Middle frontal gyrus (tissue), 1 donor: ENCODE measurements around the gene SLC9A9.

Source experiments
- DNase-seq: peaks from one replicate; pipeline ENCODE4 v3.0.0-alpha.2; 2015; ENCODE audit warnings: low spot score; ENCODE audit errors: extremely low spot score

SLC9A9 gene

DNA sequence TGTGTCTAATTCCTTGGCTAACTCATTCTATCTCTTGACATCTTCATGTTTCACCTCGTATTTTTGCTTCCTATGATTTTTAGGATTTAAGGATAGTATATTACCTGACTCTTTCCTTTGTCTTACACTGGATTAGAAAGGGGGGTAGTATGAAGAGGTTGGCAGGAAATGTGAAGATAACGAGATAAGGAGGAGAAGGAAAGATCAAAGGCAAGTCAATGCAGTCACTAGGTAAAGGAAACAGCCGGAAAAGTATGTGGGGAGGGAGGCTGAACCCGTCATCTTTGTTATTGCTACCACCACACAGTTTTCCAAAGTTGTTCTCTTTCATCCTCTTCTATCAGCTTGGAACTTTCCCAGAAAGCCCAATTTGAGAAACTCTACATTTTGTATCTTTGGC lies 90.6 kb downstream of the SLC9A9 start:
- DNase-seq = no peak

DNA sequence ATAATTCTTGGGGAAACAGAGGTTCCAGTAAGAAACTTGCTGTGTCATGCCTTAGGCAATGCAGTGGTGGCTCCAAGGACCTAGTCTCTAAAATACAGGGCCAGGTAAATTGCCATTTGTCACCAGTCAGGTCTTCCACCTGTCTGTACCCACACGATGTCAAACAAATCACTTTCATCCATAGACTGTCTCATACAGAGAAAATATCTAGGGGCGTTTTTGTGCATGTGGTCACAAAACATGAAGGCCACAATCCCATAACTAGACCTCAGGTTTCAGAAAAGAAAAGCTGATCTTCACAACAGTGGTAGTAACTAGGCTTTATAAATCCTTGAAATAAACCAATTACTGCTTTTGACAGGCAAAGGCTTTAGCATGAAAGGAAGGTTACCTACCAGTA lies 92.3 kb downstream of the SLC9A9 start:
- no peak for DNase-seq

DNA sequence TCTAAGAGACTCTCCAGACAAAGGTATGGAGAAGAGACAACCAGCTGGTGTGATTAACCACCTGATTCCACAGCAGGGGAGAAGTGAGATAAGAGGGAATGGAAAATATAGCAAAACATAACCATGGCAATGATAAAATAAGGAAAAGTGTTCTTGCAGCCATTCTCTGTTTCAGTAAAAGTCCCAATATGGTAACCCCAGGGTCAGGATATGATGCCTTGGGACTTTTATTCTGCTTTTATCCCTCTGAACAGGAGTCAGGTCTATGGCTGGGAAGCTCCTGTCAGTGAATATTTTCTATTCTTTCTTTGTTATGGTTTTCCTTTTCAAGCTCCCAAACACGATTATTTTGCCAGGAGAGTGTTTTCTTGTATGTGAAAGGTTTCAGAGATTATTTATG lies 94.2 kb downstream of the SLC9A9 start:
- no peak for DNase-seq

DNA sequence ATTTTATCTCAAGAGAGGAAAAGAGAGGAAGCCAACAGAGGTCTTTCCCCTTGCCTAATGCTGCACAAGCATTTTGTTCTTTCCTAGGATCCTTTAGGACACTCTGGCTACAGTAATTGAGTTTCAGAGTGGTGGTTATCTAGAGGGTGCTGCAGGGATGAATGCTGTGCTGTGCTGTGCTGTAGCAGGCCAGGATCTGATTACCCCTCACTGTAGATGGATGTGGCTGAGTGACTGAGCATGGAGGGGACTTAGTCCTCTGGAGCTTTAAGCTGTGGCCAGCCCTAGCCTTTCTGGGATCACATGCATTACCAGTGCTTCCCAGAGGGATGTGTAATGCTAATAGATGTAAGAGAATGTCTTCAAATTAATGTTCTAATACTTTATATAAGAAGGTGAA lies 94.8 kb downstream of the SLC9A9 start:
- no peak for DNase-seq

DNA sequence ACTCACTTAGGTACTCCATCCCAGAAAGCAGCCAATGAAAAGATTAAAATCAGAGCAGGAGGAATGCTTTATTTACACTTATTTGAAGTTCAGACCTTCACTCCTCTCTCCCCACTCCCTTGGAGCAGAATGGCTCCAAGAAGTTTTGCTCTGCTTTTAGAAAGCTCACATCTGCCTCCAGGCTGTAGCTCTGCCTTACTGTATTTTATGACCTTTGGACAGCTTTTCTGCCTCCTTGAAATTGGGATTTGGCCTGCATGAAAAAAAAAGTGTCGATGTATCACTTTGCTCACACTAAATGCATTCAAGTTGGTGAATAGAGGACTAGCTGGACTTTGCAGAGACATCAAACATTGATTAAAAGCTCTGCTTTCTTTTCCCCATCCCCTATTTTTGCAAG lies 95.3 kb downstream of the SLC9A9 start:
- no peak for DNase-seq

DNA sequence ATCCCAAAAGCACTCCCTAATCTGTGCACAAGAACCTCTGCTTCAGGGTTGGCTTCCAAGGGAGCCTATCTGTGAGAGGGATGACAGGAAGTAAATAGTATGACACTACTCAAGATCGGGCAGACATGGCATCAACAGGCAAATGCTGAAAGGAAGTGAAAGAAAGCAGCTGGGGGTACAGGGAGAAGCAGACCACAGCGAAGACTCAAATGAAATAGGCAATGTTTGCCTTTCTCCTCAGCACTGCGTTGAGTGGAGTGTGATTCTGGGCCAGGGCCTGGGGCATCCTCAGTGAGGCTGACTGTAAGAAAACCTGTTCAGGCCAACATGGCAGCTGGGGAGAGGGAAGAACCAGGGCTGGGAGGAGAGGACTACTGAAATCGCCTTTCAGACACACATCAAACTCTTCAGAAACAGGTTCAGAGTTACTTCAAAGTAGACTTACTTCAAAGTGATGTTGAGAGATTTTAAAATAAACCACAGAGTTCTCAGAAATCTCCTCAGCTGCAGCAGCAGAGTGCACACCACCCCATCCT lies 96.6 kb downstream of the SLC9A9 start:
- no peak for DNase-seq

DNA sequence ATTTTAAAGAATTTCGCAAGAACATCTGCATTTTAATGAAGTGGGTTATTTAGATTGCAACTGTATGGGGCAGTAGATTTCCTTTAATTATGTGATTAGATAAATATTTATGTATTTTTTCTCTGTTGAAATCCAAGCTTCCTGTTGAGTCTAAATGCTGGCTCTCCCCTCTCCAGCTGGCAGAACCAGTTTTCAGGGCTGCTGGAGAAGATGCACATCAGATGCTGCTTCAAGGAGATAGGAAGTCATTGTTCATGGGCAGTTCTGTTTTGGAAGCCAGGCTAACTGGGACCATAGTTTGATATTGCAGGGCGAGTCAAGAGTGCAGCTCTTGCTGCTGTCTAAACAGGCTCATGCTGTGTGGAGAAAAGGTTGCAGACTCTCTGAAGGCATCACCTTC lies 97.4 kb downstream of the SLC9A9 start:
- DNase-seq = no peak

DNA sequence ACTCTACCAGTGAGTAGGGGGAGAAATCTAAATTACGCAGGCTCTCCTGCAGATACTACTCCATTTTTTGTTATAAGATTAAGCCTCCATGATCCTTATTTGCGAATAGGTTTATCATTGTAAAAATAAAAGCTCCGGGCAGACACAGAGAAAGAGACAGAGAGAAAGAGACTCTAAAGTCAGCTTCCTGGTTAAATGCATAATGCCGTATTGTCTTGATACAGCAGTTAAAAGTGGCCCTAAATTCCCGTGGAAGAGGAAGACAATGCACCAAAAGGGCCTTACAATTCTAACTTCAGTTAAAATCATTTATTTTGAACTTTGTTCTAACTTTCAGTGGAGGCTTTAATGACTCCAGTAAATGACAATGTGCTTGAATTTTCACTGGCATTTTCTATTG lies 98.3 kb downstream of the SLC9A9 start:
- no peak for DNase-seq

DNA sequence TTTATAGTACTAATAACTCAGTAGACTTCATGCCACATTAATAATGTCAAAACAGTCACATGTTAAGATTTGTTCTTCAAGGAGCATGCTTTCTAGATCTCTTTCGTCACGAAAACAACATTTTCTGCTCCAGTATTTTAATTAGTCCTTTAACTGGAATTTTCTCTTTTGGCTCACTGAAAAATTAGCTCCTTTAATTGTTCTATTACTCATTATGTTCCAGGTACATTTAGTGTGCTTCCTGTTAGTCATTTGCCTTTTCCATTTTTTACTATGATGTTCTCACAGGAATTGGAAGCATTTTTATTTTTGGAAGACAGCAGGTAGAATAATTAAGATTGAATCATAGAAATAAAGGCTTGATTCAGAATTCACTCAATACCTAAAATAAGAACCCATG lies 111.2 kb downstream of the SLC9A9 start:
- no peak for DNase-seq

DNA sequence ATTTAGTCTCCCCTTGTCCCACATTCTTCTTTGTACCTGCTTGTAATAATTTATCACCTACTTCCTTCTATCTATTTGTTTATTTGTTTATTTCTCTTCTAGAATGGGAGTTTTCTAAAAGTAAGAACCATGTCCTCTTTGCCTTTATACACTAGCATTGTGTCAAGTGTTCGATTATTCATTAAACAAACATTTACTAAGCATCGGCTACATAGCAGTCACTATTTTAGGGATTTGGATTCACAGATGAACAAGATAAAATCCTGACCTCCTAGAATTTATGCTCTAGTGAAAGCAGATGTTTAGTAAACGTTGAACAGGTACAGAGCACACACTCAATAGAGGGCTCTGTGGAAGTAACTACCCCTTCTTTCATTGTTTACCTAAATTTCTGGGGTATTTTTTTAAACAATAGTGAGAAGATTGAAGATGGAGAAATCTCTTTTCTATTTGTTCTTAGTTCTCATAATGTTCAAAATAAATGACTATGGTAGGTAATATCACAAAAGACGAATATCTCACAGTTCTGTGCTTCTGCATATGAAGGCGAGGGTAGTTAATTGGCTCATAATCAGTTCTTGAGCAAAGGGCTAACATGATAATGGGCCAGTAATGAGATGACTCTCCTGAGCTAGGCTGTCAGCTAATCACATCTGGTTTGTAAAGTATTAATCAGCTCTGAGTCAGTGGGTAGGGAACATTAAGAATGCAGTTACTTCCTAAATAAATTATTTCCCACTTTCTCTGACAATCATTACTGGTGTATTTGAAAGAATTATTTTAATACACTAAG lies 111.9 kb downstream of the SLC9A9 start:
- DNase-seq = no peak

DNA sequence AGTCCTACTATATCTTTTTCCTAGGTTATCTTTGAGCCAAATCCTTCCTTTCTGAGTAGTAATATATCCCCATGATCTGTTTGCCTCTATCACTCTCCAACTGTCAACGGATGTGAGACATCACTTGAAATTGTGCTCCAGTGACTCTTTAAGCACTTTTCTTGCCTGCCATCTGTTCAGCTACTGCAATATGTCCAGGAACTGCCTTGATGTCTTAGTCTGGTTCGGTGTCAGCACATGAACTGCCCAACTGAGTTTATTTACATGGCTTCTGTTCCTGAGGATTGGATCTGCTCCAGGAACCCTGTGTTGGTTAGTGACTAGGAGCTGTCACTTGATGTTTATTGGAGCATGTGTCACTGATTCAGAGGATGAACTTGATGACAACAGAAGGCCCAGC lies 116.5 kb downstream of the SLC9A9 start:
- no peak for DNase-seq

DNA sequence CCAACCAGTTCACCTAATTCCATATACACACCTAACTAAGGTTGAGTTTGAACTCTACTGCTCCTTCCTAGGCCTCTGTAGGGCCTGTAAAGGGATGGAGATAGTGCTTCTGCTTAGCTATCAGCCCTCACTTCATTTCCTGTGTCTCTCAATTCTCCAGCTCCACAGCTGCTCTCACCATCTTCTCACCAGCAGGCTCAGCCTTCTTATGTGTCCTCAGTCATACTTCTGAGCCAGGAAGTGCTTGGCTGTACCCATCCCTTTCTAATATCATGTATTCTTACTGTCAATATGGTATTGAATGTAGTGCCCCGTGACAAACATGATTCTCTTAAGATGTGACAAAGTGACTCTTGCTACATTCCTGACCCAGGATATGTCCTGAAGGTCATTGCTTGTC lies 116.9 kb downstream of the SLC9A9 start:
- no peak for DNase-seq

DNA sequence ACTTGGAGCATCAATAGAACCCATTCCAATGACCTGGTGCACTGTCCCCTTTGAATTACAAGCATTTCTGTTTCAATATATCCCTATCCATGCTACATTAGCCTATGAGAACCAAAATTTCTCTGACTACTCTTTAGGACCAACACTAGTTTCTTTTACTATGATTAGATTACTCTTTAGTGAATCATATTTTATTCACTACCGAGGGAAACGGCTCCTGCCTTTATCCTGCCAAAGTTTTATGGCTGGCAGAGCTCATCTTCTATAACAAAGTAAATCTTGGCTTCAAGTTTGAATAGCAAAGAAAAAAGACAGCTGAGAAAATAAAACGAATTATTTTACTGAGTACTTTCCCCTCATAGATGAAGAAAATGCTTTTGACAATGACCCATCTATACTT lies 120.9 kb downstream of the SLC9A9 start:
- DNase-seq = no peak

DNA sequence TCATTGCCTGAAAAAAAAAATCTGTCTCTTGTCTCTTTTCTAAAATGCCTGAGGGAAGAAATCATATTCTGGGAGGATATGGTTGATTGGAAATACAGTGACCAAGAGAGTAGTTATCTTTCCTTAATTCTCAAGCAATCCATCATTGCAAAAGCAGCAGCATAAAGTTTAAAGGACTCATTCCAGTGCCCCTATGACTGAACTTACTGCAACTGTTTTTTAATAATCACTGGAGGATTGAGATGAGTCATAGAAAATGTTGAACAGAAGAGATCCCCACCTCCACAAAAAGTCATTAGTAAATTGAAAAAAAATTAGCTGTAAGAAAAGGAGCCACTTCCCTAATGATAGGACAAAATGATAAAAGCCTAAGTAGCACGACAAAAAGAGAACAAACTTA lies 121.5 kb downstream of the SLC9A9 start:
- no peak for DNase-seq

DNA sequence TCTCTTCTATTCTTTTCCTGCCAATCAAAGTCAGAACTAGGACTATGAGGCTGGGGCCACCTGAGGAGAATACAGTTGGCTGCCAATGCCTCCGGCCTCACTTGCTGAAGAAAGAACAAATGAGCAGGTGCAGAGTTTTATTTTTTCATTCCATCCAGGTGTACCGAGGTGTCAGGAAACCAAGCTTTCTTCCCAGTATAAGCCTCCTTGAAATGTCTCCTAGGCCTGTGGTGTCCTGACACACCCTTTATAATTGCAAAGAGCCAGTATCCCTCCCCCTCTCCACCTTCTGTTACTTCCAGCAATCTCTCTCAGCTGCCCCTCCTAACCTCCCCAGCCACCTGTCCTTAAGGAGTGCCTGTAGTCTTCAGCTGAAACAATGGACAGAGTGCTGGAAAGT lies 127.9 kb downstream of the SLC9A9 start:
- DNase-seq = no peak

DNA sequence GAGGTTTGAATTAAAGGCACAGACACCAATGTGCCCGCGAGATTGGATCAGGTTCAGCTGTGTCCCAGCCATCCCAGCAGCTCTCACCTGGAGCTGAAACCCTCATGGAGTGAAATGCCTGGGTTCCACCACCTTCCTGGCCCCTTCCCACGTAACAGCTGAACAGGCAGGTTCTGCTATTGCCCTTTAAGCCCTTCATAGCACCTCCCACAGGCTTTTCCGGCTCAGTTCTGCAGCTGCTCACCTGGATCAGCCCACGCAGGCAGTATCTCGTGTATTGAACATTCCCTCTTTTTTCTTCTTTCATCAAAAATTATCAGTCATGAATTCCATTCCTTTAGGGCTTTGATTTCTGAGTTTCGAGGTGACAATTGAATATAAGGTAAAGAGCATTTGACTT lies 129.8 kb downstream of the SLC9A9 start:
- DNase-seq = no peak

DNA sequence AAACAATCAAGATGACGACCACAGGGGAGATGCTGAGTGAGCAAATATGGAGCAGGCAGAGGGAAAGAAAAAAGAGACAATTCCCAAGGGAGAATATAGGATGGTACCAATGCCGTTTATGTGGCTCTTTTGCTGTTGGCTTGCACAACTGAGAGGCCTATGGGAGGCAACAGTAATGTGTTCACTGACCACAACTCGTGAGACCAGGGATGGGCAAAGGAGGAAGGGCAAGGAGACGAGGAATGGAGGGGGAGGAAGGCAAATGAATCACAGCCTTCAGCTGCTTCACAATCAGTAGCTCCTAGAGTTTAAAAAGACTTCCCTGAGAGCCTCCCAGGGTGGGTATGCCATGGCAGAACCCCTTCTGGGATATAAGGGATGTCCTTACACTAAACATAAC lies 131.5 kb downstream of the SLC9A9 start:
- DNase-seq = no peak

DNA sequence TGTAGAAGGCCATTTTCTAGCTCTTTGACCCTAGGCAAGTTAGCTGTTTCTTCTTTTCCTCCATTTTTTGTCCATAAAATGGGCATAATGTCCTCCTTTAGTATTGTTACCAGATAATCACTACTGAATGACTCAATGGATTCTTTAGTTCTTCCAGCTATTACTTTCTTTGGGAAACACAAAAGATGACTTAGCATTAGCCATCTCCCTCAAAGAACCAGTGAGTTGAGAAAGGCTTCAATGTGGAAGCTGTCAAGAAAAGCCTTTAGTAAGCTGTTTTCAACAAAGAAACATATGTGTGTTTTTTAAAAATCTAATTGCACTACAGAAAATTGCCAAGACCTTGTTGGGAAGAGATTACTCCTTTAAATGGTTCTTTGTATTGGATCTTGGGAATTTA lies 135.7 kb downstream of the SLC9A9 start:
- no peak for DNase-seq

DNA sequence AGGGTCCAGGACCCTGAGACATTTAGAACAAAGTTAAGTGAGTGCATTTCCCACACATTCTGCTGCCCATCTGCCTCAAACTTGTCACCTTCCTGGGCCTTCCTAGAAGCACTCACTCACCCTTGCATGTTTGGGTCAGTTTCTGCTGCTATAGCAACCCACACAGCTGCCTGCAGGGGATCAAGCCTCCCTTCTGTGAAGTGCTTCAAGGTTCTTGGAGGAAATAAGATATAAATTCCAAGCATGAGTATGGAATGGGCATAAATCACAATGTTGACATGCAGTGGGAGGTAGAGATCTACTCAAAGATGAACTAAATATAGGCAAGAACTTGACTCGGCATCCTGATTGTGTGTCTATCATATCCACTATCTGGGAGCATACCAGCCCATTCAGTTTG lies 140.4 kb downstream of the SLC9A9 start:
- DNase-seq = no peak

DNA sequence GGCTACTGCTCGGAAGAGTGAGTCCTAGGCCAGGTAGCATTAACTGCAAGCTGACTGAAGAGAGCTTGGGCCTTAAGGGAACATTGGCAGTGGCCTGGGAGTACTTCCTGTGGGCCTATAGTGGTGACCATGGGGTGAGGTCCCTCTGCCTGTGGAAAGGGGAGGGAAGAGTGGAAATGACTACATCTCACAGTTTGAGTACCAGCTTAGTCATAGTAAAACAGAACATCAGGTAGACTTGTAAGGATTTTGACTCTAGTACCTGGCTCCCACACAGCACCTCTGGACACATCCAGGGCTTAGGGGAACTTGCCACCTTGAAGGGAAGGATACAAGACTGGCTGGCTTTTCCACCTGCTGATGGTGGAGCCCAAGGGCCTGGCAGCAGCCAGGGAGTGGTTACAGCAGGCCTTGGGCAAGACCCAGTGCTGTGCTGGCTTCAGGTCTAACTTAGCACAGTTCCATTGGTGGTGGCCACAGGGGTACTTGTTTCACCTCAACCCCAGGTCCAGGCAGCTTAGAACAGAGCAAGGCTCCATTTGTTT lies 147.8 kb downstream of the SLC9A9 start:
- no peak for DNase-seq

DNA sequence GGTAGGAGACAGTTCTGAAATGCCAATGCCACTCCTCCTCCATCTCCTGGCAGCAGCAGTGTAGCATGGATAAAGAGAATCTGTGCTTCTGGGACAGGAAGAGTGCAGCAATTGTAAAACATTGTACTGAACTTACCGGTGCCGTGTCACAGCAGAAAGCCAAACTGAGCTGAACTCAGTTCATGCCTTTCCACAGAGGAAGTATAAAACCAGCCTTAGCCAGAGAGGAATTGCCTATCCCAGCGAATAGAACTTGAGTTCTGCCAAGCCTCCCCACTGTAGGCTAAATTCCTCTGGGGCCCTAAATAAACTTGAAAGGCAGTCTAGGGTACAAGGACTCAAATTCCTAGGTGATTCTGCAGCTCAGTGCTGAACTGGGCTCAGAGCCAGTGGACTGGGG lies 148.8 kb downstream of the SLC9A9 start:
- no peak for DNase-seq

DNA sequence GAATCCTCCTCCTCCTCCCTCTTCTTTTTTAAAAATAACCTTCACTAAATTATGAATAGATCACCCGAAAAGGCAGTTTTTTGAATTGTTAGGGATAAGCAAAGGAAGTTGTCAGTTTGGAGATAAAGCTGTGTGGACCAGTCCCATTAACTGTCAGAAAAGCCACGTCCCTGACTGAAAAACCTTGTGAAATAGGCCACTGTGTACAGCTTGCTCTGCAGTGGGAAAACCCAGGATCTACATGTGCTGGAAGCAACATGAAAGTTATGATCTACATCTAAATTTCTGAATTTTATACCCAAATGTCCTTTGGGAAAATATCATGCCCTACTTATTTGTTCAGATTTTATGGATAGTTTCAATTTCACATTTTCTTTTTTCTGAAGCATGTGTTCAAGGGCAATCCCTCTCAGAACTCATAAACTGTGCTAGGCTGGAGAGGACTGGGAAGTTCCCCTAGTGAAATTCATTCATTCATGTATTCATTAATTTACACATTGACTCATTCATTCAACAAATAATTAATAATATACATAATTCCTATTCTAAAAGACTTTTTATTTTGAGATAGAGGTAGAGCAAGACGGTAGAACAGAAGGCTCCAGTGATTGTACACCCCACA lies 149.5 kb downstream of the SLC9A9 start:
- DNase-seq = no peak

DNA sequence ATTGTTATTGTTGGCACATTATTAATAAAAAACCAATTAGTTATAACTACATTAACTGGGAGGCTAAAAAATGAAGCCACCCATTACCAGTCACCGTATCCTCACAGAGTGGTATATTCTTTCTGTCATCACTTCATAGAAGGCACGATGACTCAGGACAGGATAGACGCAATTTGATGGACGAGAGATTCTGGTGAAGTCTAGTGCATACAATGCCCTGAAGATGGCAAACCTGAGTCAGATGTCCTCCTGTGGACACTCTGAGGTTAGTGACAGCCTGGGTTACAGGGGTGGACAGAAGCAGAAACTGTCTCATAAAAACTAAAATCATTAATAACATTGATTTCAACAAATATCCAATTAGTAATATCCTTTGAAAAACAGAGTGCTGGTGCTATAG lies 150.3 kb downstream of the SLC9A9 start:
- DNase-seq = no peak
